HTR-8/SVneo (cell line): ENCODE measurements around the gene LRRC75A.

Source experiments
- DNase-seq: peaks from one replicate; pipeline ENCODE4 v3.0.0; 2011; ENCODE audit warnings: low spot score, mixed read lengths; ENCODE audit not compliant: insufficient read length
- FAIRE-seq: peaks from 2 replicates; lab custom pipeline; 2011; peaks lifted over from hg19 to GRCh38; lab: Jason Lieb, UNC

The LRRC75A gene

DNA sequence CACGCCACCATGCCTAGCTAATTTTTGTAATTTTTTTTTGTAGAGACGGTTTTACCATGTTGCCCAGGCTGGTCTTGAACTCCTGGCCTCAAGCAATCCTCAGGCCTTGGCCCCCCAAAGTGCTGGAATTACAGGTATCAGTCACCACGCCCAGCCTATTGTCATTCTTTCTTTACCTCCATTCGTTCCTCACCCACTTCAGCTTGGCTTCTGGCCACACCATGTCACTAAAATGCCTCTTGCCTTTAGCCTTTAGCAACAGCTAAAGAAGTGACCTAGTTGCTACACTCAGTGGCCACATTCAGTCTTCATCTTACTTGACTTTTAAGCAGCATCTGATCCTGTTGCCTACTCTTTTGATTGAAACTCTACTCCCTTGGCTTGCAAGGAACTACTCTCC lies 3.6 kb upstream of the LRRC75A start:
- DNase-seq = no peak
- no peak for FAIRE-seq

DNA sequence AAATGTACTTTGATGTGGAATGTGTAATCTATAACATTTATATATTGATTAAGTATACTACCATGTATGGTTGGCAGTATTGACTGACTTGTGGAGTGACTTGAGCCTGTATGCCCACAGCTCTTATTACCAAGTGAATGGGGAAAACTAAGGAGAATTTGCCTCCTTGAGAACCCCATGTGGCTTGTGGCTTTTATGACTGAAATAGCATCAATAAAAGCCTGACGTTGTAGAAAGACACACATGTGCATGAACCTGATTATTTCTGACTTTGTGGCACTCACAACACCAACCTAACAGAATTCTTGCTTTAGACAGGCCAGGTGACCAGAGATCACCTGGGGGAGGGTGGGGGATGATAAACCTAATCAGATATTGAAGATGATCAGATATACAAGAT lies 2.1 kb upstream of the LRRC75A start:
- FAIRE-seq = no peak
- no peak for DNase-seq

DNA sequence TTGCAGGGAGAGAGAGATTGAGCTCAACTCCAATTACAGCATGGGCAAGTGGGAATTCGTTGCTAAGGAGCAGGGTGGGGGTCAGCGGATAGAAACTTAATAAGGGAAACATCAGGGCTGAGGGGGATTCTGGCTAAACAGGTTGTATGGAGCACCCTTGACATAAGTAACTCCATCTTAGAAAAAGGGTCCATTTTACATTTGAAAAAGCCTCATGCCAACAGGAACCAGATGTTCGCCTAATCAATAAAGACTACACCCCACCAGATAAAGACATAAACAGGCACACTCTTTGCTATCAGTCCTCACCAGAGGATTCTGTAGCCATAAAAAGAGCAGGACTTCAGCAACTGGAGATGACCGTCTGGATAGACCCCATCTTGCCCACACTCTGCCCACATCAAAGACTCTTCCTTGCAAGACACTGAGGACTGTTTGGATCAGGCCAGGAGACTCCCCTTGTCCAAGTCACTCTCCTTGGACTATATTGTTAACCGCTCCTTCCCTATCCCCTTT lies 1.6 kb upstream of the LRRC75A start:
- DNase-seq = no peak
- FAIRE-seq = no peak

DNA sequence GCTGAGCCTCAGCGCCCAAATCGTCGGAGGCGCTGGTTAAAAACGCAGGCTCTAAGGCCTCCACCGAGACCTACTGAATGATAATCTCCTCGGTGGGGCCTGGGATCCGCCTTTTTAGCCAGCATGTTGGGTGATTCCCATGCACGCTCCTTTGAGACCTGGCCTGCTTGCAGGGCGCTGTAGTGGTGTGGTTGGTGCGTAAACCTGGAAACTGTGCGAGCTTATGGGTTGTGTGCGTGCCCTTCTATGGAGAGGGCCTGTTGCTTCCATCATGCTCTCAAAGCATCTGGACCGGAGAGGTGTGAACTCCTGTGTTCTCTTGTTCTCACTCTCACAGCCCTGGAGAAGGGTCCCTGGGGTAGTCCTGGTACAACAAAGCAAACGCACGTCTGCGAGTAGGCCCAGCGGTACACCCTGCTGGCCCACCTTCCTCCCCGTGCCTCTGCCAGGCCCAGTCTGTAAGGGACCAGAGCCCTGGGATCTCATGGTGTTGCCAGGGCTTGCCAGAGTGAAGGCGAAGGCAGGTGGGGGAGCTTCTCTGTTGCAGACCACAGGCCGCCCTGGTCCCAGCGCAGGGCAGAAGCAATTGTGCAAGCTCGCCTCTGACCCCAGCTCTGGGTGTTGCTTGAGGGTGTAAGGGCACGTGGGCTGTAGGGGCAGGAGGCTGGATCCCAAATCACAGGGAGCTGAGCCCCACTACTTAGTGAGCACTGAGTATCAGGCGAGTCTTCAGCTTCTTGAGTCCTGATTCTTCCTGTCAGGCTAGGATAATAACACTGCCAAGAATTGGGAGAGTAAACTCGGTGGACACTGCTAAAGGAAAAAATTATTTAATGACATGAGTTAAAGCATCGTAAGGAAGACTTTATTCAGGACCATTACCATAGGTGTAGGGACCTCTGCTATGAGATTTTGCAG lies 879 bp upstream of the LRRC75A start:
- peak; percentile 70 for FAIRE-seq

DNA sequence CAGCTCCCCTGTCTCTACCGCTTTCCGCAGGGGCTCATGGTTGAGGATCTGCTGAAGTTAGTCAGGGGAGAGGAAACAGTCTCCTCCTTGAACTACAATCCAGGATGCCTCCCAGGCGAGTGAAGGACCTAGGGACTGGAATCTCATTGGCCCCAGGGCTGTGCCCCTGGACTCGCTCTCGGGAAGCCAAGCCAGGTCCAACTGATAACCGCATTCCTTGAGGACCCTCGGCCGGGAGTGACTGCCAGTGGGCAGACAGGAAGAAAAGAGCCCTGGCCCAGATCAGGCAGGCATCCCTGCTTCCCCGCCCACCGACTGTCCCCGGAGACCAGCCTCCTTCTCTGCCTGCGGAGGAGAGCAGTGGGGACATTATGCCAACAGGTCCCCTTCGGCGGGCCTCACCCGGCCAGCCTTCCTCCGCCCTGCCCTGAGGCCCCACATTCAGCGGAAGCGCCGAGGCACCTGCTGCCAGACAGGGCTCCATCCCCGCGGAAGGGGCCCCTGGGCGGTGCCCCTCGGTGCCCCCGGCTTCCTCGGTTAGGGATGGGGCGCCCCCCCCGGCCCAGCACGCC lies 776 bp downstream of the LRRC75A start:
- DNase-seq = no peak
- FAIRE-seq = no peak

More for the DNA sequence above, 879 bp upstream of the LRRC75A start:
- DNase-seq = no peak

DNA sequence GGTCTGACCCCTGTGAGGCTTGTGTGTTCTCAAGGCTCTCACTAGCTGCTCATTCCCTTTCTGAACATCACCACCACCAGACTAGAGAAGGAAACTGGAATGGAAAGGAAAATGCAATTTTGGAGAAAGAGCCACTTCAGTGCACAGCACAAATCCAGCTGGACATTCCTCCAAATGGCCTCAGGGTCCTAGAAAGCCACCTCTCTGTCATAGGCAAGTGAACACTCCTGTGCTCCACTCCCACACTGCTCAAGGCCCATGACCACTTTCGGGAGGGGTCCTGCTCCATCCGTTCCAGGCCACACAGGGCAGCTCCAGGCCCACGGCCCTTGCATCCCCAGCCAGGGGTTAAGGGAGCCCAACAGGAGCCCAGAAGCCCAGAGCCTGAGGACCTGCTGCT lies 2.6 kb downstream of the LRRC75A start:
- no peak for FAIRE-seq
- DNase-seq = no peak

DNA sequence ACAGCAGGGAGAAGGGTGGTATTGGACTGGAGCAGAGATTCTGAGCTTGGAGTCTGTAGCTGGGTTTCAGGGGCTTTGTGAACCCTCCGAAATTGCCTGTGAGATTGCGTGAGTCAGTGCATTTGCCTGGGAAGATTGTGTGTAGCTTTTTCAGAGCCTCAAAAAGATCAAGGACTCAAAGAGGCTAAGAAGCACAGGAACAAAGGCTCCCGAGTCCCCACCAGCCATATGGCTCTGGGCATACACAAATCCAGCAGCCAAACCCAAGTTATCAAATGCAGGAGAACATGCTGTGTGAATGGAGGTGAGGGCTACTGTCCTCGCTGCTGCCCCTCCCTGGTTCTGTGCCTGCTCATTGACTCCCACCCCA lies 3.0 kb downstream of the LRRC75A start:
- DNase-seq (no peak), FAIRE-seq (no peak)

DNA sequence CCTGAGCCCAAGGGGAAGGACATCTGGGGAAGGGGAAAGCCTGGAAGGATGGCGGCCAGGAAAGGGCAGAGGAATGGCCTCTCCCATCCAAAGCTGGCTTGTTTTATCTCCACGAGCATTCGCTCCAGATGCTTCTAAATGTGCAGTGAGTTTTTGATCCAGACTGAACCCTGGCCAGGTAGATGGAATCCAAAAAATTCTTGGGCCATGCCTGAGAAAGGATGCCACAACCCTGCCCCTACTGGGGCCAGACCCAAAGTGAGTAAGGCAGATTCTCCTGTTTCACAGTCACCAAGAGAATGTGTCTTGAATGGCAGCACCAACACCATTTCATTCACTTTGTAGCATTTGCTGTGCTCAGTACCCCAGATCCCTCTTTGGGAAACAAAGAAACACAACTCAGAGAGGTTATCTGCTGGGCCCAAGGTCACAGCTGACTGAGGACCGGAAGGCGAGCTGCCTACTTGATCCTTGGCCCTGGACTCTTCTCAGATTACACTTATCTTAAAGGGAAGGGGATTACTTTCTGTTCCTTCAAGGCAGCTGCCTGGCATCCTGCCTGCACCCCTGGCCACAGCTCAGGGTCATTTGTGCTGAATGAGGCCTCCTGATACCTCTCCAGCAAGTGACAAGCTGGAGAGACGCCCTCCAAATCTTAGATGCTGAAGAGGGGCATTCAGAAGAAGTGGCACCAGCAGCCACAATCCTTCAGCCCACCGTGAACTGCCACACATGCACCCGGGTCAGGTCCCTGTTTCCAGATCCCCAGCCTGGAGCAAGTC lies 3.6 kb downstream of the LRRC75A start:
- DNase-seq (no peak), FAIRE-seq (peak; percentile 52)

DNA sequence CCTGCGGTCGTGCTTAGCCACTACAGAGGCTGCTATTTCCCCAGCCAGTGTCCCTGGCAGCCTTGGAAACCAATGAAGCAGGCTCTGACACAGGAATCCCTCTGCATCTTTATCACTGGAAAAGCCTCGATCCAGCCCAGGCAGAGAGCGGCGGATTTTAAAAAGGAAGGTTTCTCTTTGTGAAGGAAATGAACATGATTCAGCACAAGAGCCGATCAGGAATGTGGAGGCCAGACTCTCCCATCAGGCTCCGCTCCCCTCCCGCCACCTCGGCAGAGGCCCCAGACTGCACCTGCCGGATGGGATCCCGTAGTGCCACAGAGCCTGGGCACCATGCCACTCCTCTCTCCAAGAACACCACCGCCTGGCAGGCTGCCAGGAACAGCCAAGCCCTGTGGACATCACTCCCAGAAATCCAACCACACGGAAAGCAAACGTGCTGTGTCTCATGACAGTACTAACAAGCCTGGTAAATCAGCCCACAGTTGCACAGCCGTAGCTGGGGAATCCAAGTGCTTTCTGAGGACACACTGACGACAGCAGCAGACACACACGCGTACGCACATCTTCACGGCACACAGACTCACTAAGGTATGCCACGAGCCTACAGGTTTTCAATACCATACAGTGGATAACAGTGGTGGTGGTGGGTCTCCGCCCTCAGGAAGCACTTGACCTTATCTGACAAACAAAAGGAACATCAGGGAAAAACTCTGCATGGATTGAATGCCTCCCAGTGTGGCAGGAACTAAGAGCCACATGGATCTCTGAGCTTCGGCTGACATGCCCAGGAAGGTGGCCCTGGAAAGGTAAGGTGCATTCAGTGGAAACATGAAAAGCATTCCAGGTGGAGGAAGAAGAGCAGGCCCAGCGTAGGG lies 5.4 kb downstream of the LRRC75A start:
- peak; percentile 74 for FAIRE-seq
- DNase-seq = no peak

DNA sequence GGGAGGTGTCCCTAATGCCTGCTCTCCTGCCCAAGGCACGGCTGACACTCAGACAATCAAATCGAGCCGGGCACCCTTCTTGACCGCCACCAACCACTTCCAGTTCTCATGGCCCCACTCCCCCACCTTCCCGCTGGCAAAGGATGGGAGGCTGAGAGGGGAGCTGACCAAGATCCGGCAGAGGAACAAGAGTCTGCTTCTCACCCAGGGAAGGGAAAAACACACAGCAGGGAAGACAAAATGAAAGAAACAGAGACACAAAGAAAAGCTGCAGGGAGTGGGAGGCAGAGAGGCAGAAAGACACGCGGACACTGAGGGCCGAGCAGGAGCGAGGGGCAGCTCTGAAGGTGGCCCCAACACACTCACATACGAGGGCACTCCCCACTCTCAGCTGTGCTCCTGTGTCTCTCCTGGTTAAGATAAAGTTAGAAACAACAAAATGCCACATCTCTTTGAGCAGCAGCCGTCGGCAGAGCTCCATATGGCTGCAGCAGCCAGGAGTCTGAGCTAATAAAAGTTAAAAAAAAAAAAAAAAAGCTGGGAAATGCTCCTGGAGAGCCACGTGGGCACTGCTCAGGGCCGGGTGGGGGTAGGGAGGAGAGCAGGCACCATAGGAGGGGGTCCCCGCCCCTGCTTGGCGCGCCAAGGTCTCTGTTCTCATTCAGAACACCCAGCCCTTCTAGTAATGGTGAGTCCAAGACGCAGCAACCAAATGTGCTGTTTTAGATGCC lies 7.4 kb downstream of the LRRC75A start:
- DNase-seq = no peak
- FAIRE-seq = no peak

DNA sequence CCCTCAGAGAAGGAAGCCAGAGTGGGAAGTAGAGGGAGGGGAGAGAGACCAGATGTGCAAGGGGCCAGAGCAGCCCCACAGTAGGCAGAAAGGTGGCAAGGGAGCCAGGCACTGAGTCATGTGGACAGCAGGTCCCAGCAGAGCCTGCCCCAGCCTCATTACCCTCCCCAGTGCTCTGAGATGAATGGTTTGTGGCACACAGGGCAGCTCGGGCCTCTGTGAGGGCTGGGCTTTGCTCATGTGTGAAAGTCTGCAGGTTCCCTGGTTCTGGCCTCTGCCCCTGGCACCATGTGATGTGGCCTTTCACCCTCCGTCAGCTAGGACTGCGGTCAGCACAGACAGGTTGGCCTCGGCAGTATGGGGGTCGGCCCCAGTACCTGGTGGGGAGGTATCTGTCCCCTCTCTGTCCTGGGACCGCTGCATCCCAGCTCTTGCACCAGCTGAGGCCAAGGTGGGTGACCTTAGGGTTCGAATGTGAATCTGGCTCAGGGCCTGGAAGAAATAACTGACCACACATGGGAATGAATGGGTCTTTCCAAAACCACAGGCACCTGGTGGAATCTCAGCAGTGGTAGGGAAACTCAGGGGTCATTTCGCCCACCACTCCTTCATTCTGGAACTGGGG lies 8.9 kb downstream of the LRRC75A start:
- DNase-seq (no peak), FAIRE-seq (peak; percentile 23)

DNA sequence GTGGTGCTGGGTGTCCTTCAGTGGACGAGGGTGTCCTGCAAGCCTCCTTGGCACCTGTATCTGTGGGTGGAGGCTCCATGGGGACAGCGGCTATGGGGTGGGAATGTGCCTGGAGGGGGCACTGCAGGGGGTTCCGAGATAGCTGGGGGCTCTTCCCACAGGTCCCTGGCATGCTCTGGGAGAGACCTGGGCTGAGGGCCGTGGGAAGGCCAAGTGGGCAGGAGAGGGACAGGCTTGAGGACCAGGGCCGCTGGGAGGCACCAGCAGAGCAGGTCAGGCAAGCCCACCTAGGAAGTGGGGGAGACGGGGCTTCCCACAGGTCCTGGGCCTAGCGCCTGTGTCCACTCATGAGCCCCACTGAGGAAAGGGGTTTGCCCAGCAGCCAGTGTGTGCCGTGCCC lies 9.7 kb downstream of the LRRC75A start:
- DNase-seq (no peak), FAIRE-seq (no peak)

DNA sequence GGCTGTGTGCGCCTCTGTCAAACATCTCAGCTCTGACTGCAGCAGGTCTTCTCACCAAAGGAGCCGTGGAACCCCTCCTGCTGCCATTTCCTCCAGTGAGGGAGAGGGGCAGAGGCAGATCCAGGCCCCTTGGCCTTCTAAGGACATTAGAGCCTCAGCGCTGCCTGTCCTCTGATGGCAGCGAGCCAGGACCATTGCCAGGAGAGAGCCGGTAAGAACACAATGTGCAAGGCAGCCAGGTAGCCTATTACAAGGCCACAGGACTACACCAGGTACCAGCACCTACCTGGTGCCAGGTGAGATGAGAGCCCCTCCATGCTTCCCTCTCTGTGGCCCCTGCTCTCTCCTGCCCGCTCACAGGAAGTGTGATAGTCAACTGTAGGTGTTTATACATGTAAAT lies 11.0 kb downstream of the LRRC75A start:
- DNase-seq (no peak), FAIRE-seq (no peak)

DNA sequence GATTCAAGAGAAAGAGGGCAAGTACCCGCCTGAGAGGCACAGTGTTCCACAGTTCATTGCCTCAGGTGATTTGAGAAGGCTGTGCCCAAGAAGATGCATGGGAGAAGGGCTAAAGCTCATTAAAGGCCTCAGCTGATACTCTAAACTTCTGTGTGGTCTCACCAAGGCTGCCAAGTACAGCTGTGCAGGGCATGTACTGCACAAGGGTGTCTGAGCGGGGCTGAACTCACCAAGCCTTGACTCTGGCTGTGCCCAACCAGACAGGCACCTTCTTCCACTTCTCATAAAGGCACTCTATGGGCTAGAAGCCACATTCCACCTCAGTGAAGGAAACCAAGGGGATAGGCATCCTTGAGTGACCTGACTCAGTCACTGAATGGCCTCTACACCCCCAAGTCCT lies 12.7 kb downstream of the LRRC75A start:
- FAIRE-seq = no peak
- DNase-seq = no peak

DNA sequence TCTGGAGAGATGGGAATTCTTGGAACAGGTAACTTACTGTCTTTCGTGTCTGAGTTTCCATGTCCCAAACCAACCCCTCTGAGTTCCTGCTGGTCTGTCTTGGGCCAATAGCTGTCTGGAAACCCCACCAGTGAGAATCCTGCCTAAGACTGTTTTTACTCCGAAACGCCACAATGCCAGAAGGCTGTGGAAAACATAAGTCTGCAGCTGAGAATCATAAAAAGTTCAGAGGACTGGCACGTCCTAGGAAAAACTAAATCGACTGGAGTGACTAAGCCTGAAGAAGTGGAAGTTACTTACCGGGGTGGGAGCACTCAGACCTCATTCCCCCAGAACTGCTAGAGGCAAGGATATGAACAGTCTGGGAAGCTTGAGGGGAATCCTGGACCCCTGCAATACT lies 13.3 kb downstream of the LRRC75A start:
- DNase-seq (no peak), FAIRE-seq (peak; percentile 23)

DNA sequence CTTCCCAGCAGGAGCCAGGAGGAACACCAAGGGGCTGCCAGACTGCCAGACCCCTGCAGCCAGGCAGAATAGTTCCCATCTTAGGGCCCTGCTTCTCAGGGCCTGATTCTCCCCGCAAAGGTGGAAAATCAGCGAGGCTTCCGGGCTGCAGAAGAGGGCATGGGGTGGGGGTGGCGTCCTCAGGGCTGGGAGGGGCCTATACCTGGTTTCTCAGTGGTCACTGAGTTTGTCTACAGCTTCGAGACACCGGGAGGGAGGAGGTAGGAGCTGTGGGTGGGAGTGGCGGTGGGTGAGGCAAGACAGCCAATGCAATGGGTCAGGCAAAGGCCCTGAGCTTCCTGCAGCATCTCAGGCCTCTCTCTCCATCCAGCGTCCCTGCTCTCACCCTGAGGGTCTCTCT lies 14.3 kb downstream of the LRRC75A start:
- DNase-seq (no peak), FAIRE-seq (no peak)

DNA sequence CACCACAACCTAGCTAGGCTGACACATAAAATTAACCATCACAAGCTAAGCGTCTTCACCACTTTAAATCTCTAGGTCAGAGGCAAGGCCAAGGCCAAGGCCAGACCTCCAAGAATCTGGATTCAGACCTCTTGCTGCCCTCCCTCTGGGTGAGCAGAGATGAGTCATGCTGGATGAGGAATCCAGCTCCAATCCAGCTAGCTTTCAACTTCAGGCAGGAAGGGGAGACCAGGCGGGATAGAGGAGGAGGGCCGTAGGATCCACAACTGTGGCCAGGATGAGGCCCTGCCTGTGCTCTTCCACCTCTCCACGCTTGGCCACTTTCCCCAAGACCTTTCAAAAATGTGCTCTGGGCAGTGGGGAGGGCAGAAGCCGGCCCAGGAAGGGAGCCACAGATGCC lies 14.7 kb downstream of the LRRC75A start:
- FAIRE-seq = peak; percentile 99
- peak; percentile 98 for DNase-seq

DNA sequence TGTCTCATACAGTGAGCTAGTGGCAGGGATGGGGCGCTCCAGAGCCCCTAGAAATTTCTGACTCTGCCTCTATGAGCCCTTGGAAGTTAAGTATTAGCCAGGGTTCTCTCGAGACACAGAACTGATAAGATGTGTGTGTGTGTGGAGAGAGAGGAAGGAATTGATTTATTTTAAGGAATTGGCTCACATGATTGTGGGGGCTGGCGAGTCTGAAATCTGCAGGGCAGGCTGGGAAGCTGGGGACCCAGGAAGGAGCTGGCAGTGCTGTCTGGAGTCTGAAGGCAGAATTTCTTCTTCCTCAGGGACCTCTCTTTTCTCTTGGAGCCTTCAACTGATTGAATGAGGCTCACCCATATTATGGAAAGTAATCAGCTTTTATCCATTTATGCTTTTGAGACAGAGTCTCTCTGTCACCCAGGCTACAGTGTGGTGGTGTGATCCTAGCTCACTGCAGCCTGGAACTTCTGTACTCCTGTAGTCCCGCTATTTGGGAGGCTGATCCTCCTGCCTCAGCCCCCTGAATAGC lies 16.8 kb downstream of the LRRC75A start:
- FAIRE-seq = no peak
- no peak for DNase-seq
